GM19025 (cell line): ENCODE results near the gene HNRNPUL2.
"Not testable (repeated sequence)": the region's sequence is repeated elsewhere in the genome, so short reads cannot be mapped to it uniquely, and the experiment has no call there.

Experiments used
- ATAC-seq: cut with Tn5 transposase; IDR thresholded peaks from one replicate; pipeline ENCODE4 v1.9.1; 2021; ENCODE audit warnings: mild to moderate bottlenecking, low read depth, moderate library complexity; ENCODE audit not compliant: unreplicated experiment

The HNRNPUL2 gene

DNA sequence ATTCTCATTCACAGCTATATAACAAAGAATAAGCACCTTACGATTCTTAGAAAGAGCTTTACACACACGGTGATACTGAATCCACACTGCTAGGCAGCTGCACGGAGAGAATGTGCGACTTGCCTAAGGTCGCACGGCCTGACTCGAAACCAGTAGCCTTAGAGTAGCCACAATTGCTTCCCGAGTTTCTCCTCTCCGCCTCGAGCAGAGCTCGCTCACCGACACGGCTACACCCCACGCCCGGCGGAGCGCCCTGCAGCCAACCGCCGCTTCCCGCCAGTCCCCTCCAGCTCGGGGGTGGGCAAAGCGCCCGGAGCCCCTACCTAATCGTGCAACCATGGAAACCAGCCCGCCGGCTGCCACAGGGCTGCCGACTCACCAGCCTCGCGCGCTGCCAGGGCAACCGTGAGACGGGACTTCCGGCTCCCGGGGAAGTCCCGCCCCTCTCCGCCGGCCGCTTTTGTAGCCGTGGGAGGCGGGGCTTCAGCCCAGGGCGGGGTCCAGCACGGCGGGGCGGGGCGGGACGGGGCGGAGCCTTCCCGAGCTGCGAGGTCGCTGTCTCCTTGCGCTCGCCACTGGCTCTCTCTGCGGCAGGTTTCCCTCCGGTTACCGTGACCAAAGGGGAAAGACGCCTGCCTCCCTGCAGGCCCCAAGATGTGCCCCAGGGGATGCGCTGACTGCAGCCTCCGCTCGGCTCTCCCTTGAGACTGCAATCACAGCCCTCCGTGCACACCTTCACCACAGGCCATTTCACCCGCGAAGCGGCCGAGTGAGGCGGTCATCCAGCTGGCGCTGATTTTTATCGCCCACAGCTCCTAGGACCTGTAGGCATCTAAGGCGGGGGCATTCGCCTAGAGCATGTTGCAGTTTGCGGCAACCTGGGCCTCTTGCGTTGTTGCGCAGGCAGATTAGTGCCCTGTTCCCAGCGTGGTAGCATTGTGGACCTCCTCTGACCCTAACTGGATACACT lies 21.1 kb downstream of the HNRNPUL2 start:
- peak; percentile 53 for ATAC-seq

DNA sequence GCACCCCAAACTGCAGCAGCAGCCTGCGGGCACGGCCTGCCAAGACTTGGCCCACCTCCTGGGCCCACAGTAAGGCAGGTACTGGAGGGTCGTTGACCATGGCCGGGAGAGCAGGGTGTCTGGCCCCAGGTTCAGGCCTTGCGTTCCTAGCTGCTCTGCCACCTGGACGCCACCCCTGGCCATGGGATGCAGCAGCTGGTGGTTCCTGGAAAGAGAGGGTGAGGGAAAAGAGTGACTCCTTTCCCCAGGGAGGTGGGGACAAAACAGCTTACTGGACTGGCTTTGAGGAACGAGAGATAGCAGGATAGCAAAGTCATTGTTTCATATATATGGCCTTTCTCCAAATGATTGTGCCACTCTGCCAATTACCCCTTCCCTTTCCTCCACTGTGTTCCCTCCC lies 21.8 kb downstream of the HNRNPUL2 start:
- ATAC-seq, result no peak

DNA sequence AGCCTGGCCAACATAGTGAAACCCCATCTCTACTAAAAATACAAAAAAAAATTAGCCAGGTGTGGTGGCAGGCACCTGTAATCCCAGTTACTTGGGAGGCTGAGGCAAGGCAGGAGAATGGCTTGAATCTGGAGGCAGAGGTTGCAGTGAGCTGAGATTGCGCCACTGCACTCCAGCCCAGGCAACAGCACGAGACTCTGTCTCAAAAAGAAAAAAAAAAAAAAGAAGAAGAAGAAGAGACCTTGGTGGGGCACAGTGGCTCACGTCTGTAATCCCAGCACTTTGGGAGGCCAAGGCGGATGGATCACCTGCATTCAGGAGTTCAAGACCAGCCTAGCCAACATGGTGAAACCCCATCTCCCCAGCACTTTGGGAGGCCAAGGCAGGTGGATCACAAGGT lies 23.3 kb downstream of the HNRNPUL2 start:
- not testable (repeated sequence) for ATAC-seq

DNA sequence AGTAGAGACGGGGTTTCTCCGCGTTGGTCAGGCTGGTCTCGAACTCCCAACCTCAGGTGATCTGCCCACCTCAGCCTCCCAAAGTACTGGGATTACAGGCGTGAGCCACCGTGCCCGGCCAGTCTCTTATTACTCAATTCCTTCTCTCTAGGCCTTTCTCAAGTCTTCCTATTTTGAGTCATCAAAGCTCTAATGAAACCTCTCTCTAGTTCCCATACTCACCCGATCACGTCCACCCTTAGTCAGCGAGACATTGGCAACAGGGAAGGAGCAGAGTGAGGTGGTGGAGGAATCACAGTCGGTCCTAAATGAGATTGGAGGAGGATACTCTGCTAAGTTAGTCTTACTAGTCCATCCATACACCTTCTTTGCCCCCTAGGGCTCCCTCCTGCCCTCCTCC lies 25.0 kb downstream of the HNRNPUL2 start:
- no peak for ATAC-seq

DNA sequence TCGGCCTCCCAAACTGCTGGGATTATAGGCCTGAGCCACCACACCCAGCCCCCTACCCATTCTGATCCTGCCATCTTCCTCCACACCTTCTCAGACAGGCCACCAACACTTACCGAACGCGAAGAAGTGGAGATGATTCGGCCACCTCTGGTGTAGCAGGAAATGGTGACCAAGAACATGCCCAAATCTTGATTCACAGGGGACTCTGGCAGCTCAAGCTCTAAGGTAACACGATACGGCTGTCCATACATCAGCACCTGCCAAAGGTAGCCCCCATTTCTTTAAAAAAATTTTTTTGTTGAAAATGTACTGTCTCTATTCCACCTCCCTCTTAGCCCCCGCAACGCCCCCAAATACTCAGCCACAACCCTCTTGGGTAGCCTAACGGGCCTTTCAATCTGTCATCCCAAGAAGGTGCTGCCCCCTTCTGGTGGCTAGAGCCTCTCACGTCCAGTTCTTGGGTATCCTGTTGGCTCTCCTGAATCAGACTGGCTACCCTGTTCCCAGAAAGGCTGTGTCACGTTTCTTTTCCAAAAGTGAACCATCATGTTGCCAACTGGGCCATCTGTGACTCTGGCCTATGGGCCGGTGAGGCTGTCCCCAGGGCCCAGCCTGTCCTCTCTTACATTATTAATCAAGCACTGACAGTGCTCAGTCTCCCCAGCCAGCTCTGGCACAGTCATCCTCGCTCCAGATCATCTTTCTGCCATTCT lies 32.6 kb downstream of the HNRNPUL2 start:
- ATAC-seq, result no peak

DNA sequence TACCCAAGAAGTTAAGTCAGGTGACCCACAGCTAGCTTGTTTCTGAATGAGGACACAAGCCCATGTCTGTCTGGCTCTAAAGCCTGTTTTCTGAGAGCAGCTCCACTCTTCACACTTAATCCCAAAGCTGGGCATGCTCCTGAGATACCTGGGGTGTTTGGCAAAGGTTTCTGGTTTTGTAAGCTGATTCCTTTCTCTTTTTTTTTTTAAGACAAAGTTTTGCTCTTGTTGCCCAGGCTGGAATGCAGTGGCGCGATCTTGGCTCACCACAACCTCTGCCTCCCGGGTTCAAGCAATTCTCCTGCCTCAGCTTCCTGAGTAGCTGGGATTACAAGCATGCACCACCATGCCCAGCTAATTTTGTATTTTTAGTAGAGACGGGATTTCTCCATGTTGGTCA lies 33.6 kb downstream of the HNRNPUL2 start:
- not testable (repeated sequence) for ATAC-seq

DNA sequence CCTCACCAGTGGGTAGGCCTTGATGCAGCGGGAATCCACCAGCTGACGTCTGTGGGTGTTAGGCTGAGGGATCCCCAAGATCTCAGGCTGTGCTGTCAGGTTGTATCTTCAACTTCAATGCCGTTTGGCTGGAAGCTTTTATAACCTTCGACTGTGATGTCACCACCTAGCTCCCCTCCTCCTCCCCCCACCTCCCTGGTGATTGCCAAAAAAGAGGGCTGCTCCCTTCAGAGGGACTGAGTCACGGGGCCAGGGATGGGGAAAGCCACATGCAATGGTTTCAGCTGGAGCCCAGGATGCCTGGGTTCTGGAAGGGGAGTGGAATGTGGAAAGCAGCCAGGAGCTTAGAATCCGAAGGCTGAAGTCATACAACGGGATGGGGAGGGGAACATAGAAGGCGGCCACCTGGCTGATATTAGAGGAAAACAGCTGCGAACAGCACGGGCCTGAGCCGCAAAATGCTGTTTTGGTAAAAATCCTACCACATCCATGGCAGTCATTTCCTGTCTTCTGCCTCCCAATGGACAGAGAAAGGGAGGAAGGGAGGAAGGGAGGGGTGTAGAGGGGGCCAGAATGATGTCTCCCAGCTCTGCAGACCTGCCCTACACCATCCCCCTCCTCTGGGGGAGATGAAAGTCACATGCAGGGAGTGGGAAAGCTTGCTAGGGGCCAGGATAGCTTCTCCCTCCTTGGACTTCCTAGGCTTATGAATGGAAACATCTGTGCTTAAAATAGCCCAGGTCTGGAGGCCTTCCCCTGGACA lies 37.7 kb downstream of the HNRNPUL2 start, which contains the start of gene LRRN4CL:
TSS of gene LRRN4CL (minus strand) at position 110 of the 763 bp plus-strand sequence. CDS start 1,022 bp downstream, outside the sequence.
- no peak for ATAC-seq

DNA sequence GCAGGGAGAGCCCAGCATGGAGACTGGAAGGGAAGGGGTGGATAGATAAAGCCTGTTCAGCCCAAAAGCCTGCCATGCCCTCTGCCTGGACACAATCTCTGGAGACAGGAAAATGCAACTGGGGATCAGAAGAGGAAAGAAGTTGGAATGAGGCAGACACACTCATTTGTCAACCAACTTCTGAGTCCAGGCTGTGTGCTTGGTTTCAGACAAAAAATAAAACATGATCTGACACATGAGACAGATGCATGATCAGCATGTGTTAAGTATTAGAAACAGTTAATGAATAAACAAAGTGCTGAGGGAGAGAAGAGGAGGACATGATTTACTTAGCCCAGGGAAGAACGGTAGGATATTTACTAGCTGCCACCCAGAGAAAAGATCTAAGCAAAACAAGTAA lies 38.8 kb downstream of the HNRNPUL2 start:
- no peak for ATAC-seq

DNA sequence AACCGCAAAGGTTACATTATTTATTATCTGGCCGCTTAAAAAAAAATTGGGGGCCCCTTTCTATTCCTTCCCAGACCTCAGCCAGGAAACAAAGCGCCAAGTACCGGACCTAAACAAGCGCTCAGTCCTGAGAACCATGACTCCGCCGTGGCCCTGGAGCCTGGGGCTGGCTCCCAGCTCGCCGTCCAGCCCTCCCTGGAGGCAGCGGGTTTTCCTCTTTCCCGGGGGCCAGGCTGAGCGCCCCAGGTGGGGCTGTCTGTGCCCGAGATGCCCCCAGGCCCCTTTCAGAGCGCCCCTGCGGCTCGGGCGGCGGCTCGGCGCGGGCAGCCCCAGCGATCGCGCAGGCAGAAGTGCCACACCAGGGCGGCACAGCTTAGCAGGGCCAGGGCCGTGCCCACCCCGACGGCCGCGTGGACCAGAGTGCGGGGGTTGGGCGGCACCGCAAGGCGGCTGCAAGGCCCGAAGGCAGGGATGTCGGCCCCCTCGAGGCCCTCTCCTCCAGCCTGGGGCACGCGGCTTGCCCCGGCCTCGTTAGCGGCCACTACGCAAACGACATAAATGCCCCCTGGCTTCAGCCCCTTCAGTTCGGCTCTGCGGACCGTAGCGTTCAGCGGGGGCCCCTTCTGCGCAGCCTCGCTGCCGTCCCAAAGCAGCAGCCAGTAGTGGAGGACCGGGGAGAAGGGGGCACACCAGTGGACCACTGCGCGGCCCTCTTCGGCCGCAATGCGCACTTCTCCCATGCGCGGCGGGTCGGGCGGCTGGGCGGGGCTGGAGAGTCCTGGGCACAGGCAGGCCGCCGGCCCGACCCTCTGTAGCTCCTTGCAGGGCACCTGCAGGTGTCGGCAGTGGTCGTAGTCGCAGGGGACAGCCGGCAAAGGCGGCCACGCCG lies 39.5 kb downstream of the HNRNPUL2 start:
- ATAC-seq, result no peak

DNA sequence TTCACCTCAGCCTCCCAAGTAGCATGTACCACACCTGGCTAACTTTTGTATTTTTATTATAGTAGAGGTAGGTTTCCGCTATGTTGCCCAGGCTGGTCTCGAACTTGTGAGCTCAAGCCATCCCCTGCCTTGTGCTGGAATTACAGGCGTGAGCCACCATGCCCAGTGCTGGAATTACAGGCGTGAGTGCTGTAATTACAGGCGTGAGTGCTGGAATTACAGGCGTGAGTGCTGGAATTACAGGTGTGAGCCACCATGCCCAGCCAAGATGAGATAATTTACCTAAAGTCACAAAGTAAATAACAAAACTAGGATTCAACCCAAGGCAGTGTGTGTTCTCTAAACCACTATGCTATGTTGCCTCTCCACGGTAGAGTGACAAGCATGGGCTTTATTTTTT lies 44.7 kb downstream of the HNRNPUL2 start:
- ATAC-seq, result no peak

DNA sequence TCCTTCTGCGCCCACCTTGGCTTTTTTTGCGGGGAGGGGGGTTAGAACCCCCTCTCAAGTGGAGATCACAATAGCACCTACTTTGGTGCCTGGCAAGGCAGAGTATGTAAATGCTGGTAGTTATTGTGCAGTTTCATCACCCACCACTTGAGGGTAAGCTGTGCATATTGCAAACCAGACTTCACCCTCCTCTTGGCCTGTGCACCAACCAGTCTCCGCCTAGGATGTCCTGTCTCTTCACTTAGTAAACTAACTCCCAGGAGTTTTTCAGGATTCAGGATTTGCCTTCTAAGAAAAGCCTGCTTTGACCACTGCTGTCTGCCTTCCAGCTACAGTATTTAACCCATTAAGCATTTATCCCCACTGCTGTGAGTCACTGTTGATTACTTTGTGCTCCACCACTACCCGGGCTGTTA lies 46.4 kb downstream of the HNRNPUL2 start:
- ATAC-seq, result no peak

DNA sequence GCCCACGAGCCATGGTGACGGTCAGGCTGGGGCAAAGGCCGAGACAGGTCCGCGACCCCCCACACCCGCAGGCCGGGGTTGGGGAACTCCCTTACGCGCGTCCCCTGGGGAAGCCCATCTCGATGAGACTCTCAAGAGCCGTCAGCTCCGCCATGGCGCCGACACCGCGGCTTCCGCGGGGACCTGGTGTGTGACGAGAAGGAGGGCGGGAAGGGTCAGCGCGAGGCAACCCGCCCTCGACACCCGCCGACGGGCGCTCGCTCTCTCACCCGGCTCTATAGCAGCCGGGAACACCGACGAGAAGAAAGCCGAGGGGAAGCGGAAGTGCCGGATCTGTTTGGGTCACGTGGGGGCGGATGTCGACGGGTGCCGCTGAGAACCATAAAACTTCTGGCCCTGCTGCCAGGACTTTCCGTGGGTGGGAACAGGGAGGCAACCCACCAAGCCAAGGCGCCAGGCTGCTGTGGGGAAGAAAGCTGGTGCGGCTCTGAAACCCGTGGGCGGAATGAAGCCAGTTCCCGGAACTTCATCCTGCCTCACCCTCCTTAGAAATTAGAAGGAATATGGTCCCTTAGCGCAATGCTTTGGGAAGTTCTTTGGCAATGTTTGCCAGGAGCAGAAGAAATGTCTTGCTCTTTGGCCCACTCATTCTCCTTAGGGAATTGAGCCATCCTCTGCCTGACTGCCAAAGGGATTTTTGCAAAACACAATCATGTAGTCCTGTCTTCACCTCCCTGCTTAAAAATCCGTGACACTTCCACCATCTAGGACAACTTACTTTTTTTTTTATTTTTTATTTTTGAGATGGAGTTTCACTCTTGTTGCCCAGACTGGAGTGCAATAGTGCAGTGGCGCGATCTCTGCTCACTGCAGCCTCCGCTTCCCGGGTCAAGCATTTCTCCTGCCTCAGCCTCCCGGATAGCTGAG lies 48.2 kb downstream of the HNRNPUL2 start, which contains the start of gene UBXN1:
TSS of gene UBXN1 (minus strand) at position 304 of the 927 bp plus-strand sequence. CDS start at position 154, 150 bp downstream.
- peak; percentile 67 for ATAC-seq

DNA sequence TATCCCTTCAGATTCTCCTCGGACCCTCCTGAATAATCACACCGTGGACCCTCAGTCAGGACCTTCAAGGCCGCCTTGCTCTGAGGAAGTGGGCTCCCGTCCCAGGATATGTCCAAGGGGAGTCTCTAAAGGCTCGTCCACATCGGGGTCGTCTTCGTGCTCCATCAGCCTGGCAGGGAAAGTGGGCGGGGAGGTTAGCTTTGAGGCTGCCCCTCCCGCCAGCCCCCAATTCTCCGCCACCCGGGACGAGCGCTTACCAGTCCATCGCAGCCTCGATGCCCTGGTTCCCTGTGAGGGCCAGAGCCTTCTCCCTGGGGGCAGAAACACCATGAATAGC lies 48.9 kb downstream of the HNRNPUL2 start:
- ATAC-seq, result no peak

DNA sequence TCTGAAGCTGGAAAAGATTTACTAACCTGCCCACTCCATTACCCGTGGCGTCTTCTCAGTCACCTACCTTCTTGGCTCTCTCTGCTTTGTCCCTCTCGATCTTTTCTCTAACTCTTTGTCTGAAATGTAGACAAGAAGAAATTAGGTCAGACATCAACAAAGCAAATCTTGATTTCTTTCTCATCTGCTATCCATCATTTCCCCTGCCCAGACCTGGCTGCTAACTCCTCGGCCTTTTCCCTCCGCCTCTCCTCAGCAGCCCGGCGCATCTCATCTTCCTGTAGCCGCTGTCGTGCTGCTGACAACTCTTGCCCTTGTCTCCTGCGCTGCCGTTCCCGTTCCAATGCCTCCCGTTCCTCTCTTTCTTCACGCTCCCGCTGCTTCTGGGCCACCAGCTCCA lies 49.5 kb downstream of the HNRNPUL2 start:
- ATAC-seq, result no peak

DNA sequence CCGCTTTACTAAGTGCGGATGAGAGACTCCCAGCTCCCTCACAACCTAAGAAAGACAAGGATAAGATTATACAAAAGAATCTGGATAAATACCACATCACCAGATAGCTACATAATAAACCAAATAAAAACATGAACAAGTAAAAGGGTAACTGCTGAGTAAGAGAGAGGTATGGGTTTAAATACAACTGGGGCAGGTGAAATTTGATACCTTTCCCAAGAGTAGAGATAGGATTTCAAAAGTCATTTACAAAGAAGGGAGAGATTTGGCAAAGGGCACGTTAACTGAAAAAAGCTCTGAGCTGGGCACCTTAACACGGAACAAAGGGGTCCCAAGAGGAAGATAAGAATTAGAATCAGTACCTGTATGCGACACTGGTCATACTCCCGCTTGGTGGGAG lies 50.1 kb downstream of the HNRNPUL2 start:
- no peak for ATAC-seq

DNA sequence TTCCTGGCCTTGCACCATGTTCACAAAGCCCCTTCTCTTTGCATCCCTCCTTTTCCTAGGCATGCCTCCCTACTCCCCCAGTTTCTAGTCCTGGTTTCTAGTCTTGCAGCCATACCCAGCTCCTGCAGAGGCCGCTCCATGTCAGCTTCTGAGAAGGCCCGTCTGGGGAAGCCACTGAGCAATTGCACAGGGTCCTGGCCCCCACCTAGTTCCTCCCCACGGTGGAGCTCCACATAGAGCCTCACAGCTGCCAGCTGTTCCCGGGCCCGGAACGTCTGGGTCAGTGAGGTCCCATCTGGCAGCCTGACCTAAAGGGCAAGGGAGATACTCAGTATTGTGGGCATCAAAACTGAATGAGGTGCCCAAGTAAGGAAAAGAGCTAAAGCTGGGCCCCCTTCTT lies 50.6 kb downstream of the HNRNPUL2 start:
- no peak for ATAC-seq

DNA sequence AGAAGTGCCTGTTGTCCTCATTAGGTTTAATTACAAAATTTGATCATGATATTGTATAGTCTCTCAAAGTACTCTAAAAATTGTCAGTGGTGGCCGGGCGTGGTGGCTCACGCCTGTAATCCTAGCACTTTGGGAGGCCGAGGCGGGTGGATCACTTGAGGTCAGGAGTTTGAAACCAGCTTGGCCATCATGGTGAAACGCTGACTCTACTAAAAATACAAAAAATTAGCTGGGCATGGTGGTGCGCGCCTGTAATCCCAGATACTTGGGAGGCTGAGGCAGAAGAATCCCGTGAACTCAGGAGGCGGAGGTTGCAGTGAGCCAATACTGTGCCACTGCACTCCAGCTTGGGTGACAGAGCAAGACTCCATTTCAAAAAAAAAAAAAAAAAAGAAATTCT lies 51.8 kb downstream of the HNRNPUL2 start:
- not testable (repeated sequence) for ATAC-seq

DNA sequence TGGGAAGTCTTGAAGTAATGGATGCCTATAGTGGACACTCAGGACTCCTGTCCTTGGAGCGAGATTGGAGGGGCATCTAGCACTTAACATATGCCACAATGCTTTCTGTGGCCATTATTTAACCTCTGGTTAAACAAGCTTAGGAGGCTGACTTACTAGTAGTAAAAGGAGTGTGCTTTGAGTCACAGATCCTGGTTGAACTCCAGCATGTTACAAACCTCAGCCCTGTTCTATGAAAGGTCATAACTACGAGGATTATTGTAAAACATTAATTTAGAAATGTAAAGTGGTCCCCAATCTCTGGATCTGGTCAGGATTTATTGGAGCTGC lies 54.1 kb downstream of the HNRNPUL2 start:
- no peak for ATAC-seq
